Measurements from ENCODE around the gene TNNT2. TPM values are rescaled to one million over a fixed set of nuclear protein-coding genes. Genes with fewer than 3 reads are reported as not detected.

TNNT2 gene
- total RNA-seq, 1 donor from 2014 or later, result 6.1 TPM

- no peaks in the 10 kb centered on the region for H3K9me3 ChIP-seq (ENCODE audit: insufficient read depth, low read depth, low read length)
- no peak overlapping the region for H3K4me3 ChIP-seq (ENCODE audit: insufficient read depth, low read depth, low read length)
- no peak overlapping the region for H3K4me2 ChIP-seq (ENCODE audit: low read length)
- Mint-ChIP-seq H3K27ac (ENCODE audit: unreplicated experiment) (no peak overlapping the region), H3K27me3 (ENCODE audit: low read depth, unreplicated experiment) (peaks cover 39% of the 10 kb centered on the region), H3K9me3 (ENCODE audit: unreplicated experiment) (no peaks in the 10 kb centered on the region), H3K4me1 (ENCODE audit: low read depth, unreplicated experiment) (peaks cover 13% of the 10 kb centered on the region), H3K4me3 (ENCODE audit: unreplicated experiment) (no peak overlapping the region), H3K36me3 (ENCODE audit: low read depth, unreplicated experiment) (peaks cover 2% of the 10 kb centered on the region)
- TF ChIP-seq CTCF (IDR thresholded peaks at IDR 0.05; ENCODE audit: insufficient read depth, low read depth, low read length) (no peak), EZH2 (IDR thresholded peaks at IDR 0.05; ENCODE audit: insufficient read depth, low read length) (no peak)
- no peaks in the 10 kb centered on the region for H4K20me1 ChIP-seq (ENCODE audit: insufficient read depth, low read length)
- H3K4me1 ChIP-seq (ENCODE audit: insufficient read depth, low read length), result no peaks in the 10 kb centered on the region
- no peak overlapping the region for H2AFZ ChIP-seq (ENCODE audit: low read depth, low read length)
- FAIRE-seq, result no peak
- H3K9ac ChIP-seq (ENCODE audit: low read length), result no peak overlapping the region
- H3K36me3 ChIP-seq (ENCODE audit: insufficient read depth, low read length), result no peaks in the 10 kb centered on the region
- no peak for DNase-seq (ENCODE audit: low read depth)
- peaks cover 12% of the 10 kb centered on the region for H3K27me3 ChIP-seq (ENCODE audit: insufficient read depth, low read length)
- no peaks in the 10 kb centered on the region for H3K79me2 ChIP-seq (ENCODE audit: insufficient read depth, low read length)
- no peak overlapping the region for H3K27ac ChIP-seq (ENCODE audit: low read depth, low read length)
Measured at GRCh38 chr1:201360486-201360885, 17.0 kb downstream of the TNNT2 start.

GRCh38 chr1:201359873-201360210 is 17.6 kb downstream of the TNNT2 start:
- peaks cover 38% of the 10 kb centered on the region for H3K27me3 Mint-ChIP-seq (ENCODE audit: low read depth, unreplicated experiment)
- no peak for TF ChIP-seq EZH2 (IDR thresholded peaks at IDR 0.05; ENCODE audit: insufficient read depth, low read length)
- TF ChIP-seq CTCF (IDR thresholded peaks at IDR 0.05; ENCODE audit: insufficient read depth, low read depth, low read length), result no peak
- H3K9ac ChIP-seq (ENCODE audit: low read length), result no peak overlapping the region
- H3K36me3 Mint-ChIP-seq (ENCODE audit: low read depth, unreplicated experiment), result peaks cover 2% of the 10 kb centered on the region
- DNase-seq (ENCODE audit: low read depth) (no peak), FAIRE-seq (no peak)
- H3K36me3 ChIP-seq (ENCODE audit: insufficient read depth, low read length), result no peaks in the 10 kb centered on the region
- peaks cover 12% of the 10 kb centered on the region for H3K27me3 ChIP-seq (ENCODE audit: insufficient read depth, low read length)
- H3K9me3 Mint-ChIP-seq (ENCODE audit: unreplicated experiment), result no peaks in the 10 kb centered on the region
- H3K27ac ChIP-seq (ENCODE audit: low read depth, low read length), result no peak overlapping the region
- H3K4me1 ChIP-seq (ENCODE audit: insufficient read depth, low read length), result no peaks in the 10 kb centered on the region
- no peak overlapping the region for H2AFZ ChIP-seq (ENCODE audit: low read depth, low read length)
- no peaks in the 10 kb centered on the region for H3K9me3 ChIP-seq (ENCODE audit: insufficient read depth, low read depth, low read length)
- peaks cover 13% of the 10 kb centered on the region for H3K4me1 Mint-ChIP-seq (ENCODE audit: low read depth, unreplicated experiment)
- no peak overlapping the region for H3K4me3 Mint-ChIP-seq (ENCODE audit: unreplicated experiment)
- H3K27ac Mint-ChIP-seq (ENCODE audit: unreplicated experiment), result peak overlapping the region; percentile 58
- H3K4me2 ChIP-seq (ENCODE audit: low read length), result no peak overlapping the region
- H3K4me3 ChIP-seq (ENCODE audit: insufficient read depth, low read depth, low read length), result no peak overlapping the region
- H4K20me1 ChIP-seq (ENCODE audit: insufficient read depth, low read length), result no peaks in the 10 kb centered on the region
- H3K79me2 ChIP-seq (ENCODE audit: insufficient read depth, low read length), result no peaks in the 10 kb centered on the region

DNA sequence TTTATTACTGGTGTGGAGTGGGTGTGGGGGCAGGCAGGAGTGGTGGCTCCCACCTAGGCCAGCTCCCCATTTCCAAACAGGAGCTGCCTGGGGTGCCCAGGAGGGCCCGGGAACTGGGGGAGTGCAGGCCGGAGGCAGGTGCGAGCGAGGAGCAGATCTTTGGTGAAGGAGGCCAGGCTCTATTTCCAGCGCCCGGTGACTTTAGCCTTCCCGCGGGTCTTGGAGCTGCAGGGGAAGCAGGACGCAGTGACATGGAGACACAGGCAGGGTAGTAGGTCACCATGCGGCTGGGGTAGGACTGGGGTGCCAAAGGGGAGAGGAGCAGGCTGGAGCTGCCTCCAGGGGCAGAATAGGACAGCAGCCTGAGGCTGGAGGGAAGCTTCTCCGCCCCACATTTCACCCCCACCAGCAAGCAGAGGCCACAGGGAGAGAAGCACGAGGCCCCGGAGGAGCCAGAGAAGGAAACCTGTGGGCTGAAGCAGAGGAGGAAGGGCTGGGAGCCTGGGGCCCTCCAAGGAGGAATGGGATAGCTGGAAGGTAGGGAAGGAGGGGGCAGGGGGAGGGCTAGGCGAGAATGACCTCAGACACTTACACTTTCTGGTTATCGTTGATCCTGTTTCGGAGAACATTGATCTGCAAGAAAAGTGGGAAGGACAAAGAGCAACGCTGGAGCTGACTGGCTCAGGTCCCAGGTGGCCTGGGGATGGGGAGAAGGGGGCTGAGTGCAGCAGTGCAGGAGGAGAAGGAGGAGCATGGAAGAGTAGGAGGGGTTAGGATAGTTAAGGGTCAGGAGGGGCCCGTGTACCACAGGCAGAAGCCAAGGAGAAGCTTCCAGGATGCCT is 18.2 kb downstream of the TNNT2 start:
- Mint-ChIP-seq H3K4me3 (ENCODE audit: unreplicated experiment) (no peak overlapping the region), H3K9me3 (ENCODE audit: unreplicated experiment) (no peaks in the 10 kb centered on the region), H3K36me3 (ENCODE audit: low read depth, unreplicated experiment) (peaks cover 2% of the 10 kb centered on the region), H3K27ac (ENCODE audit: unreplicated experiment) (no peak overlapping the region), H3K27me3 (ENCODE audit: low read depth, unreplicated experiment) (peaks cover 44% of the 10 kb centered on the region), H3K4me1 (ENCODE audit: low read depth, unreplicated experiment) (peaks cover 13% of the 10 kb centered on the region)
- peaks cover 12% of the 10 kb centered on the region for H3K27me3 ChIP-seq (ENCODE audit: insufficient read depth, low read length)
- TF ChIP-seq CTCF (IDR thresholded peaks at IDR 0.05; ENCODE audit: insufficient read depth, low read depth, low read length), result no peak
- TF ChIP-seq EZH2 (IDR thresholded peaks at IDR 0.05; ENCODE audit: insufficient read depth, low read length), result no peak
- H3K4me3 ChIP-seq (ENCODE audit: insufficient read depth, low read depth, low read length), result no peak overlapping the region
- H3K4me2 ChIP-seq (ENCODE audit: low read length), result no peak overlapping the region
- no peaks in the 10 kb centered on the region for H3K36me3 ChIP-seq (ENCODE audit: insufficient read depth, low read length)
- H3K9me3 ChIP-seq (ENCODE audit: insufficient read depth, low read depth, low read length), result no peaks in the 10 kb centered on the region
- no peak overlapping the region for H3K9ac ChIP-seq (ENCODE audit: low read length)
- no peak for DNase-seq (ENCODE audit: low read depth)
- no peaks in the 10 kb centered on the region for H3K4me1 ChIP-seq (ENCODE audit: insufficient read depth, low read length)
- no peaks in the 10 kb centered on the region for H3K79me2 ChIP-seq (ENCODE audit: insufficient read depth, low read length)
- H4K20me1 ChIP-seq (ENCODE audit: insufficient read depth, low read length), result no peaks in the 10 kb centered on the region
- no peak overlapping the region for H3K27ac ChIP-seq (ENCODE audit: low read depth, low read length)
- H2AFZ ChIP-seq (ENCODE audit: low read depth, low read length), result no peak overlapping the region
- no peak for FAIRE-seq
